ENCODE results near the gene CDCP1. TPM values are rescaled to one million over a fixed set of nuclear protein-coding genes. Genes with fewer than 3 reads are reported as not detected.

The CDCP1 gene
- total and polyA plus RNA-seq, 2 donors from 2014 or later, result 3.7 to 39.6 TPM

GRCh38 chr3:45182915-45183871, 37.0 kb upstream of the CDCP1 start:
- H3K4me3 ChIP-seq (ENCODE audit: low read length in 3 of 3), result no peak overlapping the region
- H3K27ac ChIP-seq (ENCODE audit: low read depth in 2 of 2, low read length in 2 of 2), result no peak overlapping the region
- H3K4me1 ChIP-seq (ENCODE audit: control insufficient read depth in 2 of 3, insufficient read depth in 2 of 3, low read depth in 1 of 3, low read length in 3 of 3), result peaks cover 0 to 5% (median 0%) of the 10 kb centered on the region in 3 donors
- H3K9me3 ChIP-seq (ENCODE audit: control insufficient read depth in 2 of 3, insufficient read depth in 1 of 3, low read length in 3 of 3), result no peaks in the 10 kb centered on the region
- H3K36me3 ChIP-seq (ENCODE audit: control insufficient read depth in 2 of 3, insufficient read depth in 3 of 3, low read length in 3 of 3), result no peaks in the 10 kb centered on the region
- H3K9ac ChIP-seq (ENCODE audit: low read length in 3 of 3), result no peak overlapping the region
- H3K27me3 ChIP-seq (ENCODE audit: control insufficient read depth, insufficient read depth, low read length), result no peaks in the 10 kb centered on the region
- TF ChIP-seq CTCF (IDR thresholded peaks at IDR 0.05; ENCODE audit: borderline replicate concordance, extremely low read depth, insufficient read depth), result no peak
- intact Hi-C loops (cut with DNase I), result no loop called here
- DNase-seq (peak in 4 of 5 donors; percentile 19 to 81 (median 32)), FAIRE-seq (no peak)

- H3K27ac ChIP-seq (ENCODE audit: low read depth in 2 of 2, low read length in 2 of 2), result no peak overlapping the region
- DNase-seq (no peak), FAIRE-seq (no peak)
- peaks cover 0 to 9% (median 0%) of the 10 kb centered on the region in 3 donors for H3K4me1 ChIP-seq (ENCODE audit: control insufficient read depth in 2 of 3, insufficient read depth in 2 of 3, low read depth in 1 of 3, low read length in 3 of 3)
- H3K27me3 ChIP-seq (ENCODE audit: control insufficient read depth, insufficient read depth, low read length), result no peaks in the 10 kb centered on the region
- intact Hi-C loops (cut with DNase I), result no loop called here
- no peak for TF ChIP-seq CTCF (IDR thresholded peaks at IDR 0.05; ENCODE audit: borderline replicate concordance, extremely low read depth, insufficient read depth)
- no peaks in the 10 kb centered on the region for H3K36me3 ChIP-seq (ENCODE audit: control insufficient read depth in 2 of 3, insufficient read depth in 3 of 3, low read length in 3 of 3)
- no peaks in the 10 kb centered on the region for H3K9me3 ChIP-seq (ENCODE audit: control insufficient read depth in 2 of 3, insufficient read depth in 1 of 3, low read length in 3 of 3)
- no peak overlapping the region for H3K4me3 ChIP-seq (ENCODE audit: low read length in 3 of 3)
- H3K9ac ChIP-seq (ENCODE audit: low read length in 3 of 3), result no peak overlapping the region
Measured at GRCh38 chr3:45181496-45181895, 35.3 kb upstream of the CDCP1 start.

- Histone ChIP-seq H3K4me1 (ENCODE audit: control insufficient read depth in 2 of 3, insufficient read depth in 2 of 3, low read depth in 1 of 3, low read length in 3 of 3) (peaks cover 0 to 9% (median 0%) of the 10 kb centered on the region in 3 donors), H3K36me3 (ENCODE audit: control insufficient read depth in 2 of 3, insufficient read depth in 3 of 3, low read length in 3 of 3) (no peaks in the 10 kb centered on the region), H3K9me3 (ENCODE audit: control insufficient read depth in 2 of 3, insufficient read depth in 1 of 3, low read length in 3 of 3) (no peaks in the 10 kb centered on the region), H3K9ac (ENCODE audit: low read length in 3 of 3) (no peak overlapping the region), H3K27me3 (ENCODE audit: control insufficient read depth, insufficient read depth, low read length) (no peaks in the 10 kb centered on the region), H3K27ac (ENCODE audit: low read depth in 2 of 2, low read length in 2 of 2) (no peak overlapping the region), H3K4me3 (ENCODE audit: low read length in 3 of 3) (no peak overlapping the region)
- intact Hi-C loops (cut with DNase I), result no loop called here
- TF ChIP-seq CTCF (IDR thresholded peaks at IDR 0.05; ENCODE audit: borderline replicate concordance, extremely low read depth, insufficient read depth), result no peak
- DNase-seq (no peak), FAIRE-seq (no peak)
Measured at GRCh38 chr3:45180899-45181298, 34.7 kb upstream of the CDCP1 start.
